Stomach (tissue), 4 donors: Measurements from ENCODE around the gene HSD11B1.

Experiments
- CTCF ChIP-seq, 7 experiments: fragments of 450-650 bp in 4 of 7; fragments of 200-600 bp in 3 of 7; sonication (generic) in 3 of 7; IDR thresholded peaks; one replicate each; pipeline ENCODE4 v1.5.1; 2016 to 2019; ENCODE audit warnings: antibody characterized with exemption in 7 of 7, control low read depth in 2 of 7, mild to moderate bottlenecking in 1 of 7
- POLR2A ChIP-seq, 4 donors: fragments of 450-650 bp; IDR thresholded peaks; one replicate each; pipeline ENCODE4 v1.6.1; 2016; ENCODE audit warnings: antibody characterized with exemption in 4 of 4, control low read depth in 2 of 4, mild to moderate bottlenecking in 1 of 4, moderate library complexity in 1 of 4
- POLR2AphosphoS5 ChIP-seq, 3 donors: sonication (generic); formaldehyde crosslinking; IDR thresholded peaks; one replicate each; pipeline ENCODE4 v1.6.1; 2016; ENCODE audit warnings: antibody characterized with exemption in 3 of 3

- TF ChIP-seq CTCF (IDR thresholded peaks at IDR 0.05) (no peak), POLR2A (IDR thresholded peaks at IDR 0.05) (no peak), POLR2AphosphoS5 (IDR thresholded peaks at IDR 0.05) (no peak)
These were observed 8.0 kb upstream of the HSD11B1 start for GRCh38 chr1:209696673-209697072.
